Loucy (cell line): Measurements from ENCODE around the gene FUT7.

ENCODE experiments used
- CTCF ChIP-seq: fragments of 200-600 bp; sonication (generic); conservative IDR thresholded peaks from 2 replicates; pipeline ENCODE4 v1.5.1; 2014; ENCODE audit warnings: mild to moderate bottlenecking, antibody characterized with exemption, low read length
- EZH2phosphoT487 ChIP-seq: fragments of 200-600 bp; IDR thresholded peaks from 2 replicates; pipeline ENCODE4 v1.6.1; 2018; ENCODE audit warnings: antibody characterized with exemption, mild to moderate bottlenecking, moderate library complexity, borderline replicate concordance

DNA sequence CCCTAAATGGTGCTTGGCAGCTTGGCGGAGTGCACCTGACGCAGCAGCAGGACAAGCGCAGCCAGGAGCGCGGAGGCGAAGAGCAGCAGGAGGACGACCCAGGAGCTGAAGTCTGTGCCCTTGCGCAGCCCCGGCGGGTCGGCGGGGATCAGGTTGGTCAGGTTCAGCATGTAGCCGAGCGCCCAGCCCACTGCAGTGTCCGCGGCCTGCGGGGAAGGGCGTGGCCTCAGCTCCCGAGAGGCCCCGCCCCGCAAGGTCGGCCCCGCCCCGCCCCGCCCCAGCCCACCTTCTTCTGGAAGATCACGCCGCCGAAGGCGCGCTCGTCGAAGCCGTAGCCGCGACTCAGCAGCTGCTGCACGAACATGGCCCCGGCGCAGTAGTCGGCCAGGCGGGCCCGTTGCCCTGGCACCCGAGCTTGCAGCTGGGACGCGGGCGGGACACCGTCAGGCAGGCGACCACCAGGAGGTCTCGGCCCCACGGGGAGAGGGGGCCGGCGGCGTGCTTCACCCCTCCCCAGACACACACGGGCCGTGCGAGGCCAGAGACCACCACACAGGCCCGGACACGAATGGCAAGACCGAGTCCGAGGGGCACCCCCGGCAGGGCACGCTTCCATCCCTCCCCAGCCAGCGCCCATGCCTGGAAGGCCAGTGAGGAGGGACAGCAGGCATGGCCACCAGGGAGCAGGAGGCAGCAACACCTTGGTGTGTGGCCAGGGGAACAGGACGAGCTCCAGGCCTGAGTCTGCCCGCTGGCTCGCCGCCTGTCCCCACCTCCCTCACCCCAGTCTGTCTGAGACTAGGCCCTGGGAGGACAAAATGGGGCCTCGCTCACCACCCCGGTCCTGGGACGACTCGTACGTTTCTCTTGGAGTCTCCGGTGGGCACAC, 17.0 kb upstream of the FUT7 start:
- no peak for TF ChIP-seq CTCF
- no peak for TF ChIP-seq EZH2phosphoT487
